ENCODE data around the gene PRUNE2. TPM values are rescaled to one million over a fixed set of nuclear protein-coding genes. Genes with fewer than 3 reads are reported as not detected.

The PRUNE2 gene
- total RNA-seq, 1 experiment from 2014 or later = 3.5 TPM

- Histone ChIP-seq H3K4me1 (no peaks in the 10 kb centered on the region), H3K36me3 (ENCODE audit: control insufficient read depth, insufficient read depth, low read length) (no peaks in the 10 kb centered on the region), H3K4me3 (ENCODE audit: low read depth, low read length) (no peak overlapping the region), H3K9me3 (no peaks in the 10 kb centered on the region), H3K27me3 (replicated peaks; ENCODE audit: control insufficient read depth, insufficient read depth, low read length) (no peaks in the 10 kb centered on the region)
- Mint-ChIP-seq H3K4me3 (ENCODE audit: unreplicated experiment) (no peak overlapping the region), H3K36me3 (ENCODE audit: insufficient read depth, unreplicated experiment) (no peaks in the 10 kb centered on the region), H3K4me1 (ENCODE audit: low read depth, unreplicated experiment) (no peaks in the 10 kb centered on the region), H3K9me3 (ENCODE audit: unreplicated experiment) (no peaks in the 10 kb centered on the region), H3K27me3 (ENCODE audit: insufficient read depth, unreplicated experiment) (no peaks in the 10 kb centered on the region), H3K27ac (ENCODE audit: unreplicated experiment) (no peak overlapping the region)
- no peak for DNase-seq
- intact Hi-C loops (cut with micrococcal nuclease; ENCODE audit: unreplicated experiment) = no loop called here
- ChIA-PET POLR2A (no interaction called here), CTCF (no interaction called here)
- TF ChIP-seq CTCF (IDR thresholded peaks at IDR 0.05; ENCODE audit: insufficient read depth in 1 of 2, low read depth in 1 of 2, low read length in 1 of 2, severe bottlenecking in 1 of 2, unreplicated experiment in 1 of 2) = no peak
- BruUV-seq (replicated peaks) = no TSS peak
These were observed 285.3 kb downstream of the PRUNE2 start for GRCh38 chr9:76620581-76620980.

GRCh38 chr9:76619640-76620039 lies 286.3 kb downstream of the PRUNE2 start:
- DNase-seq = no peak
- Histone ChIP-seq H3K4me3 (ENCODE audit: low read depth, low read length) (no peak overlapping the region), H3K4me1 (peaks cover 4% of the 10 kb centered on the region; the same call in 1 of the 2 replicates), H3K27me3 (replicated peaks; ENCODE audit: control insufficient read depth, insufficient read depth, low read length) (no peaks in the 10 kb centered on the region), H3K9me3 (no peaks in the 10 kb centered on the region), H3K36me3 (ENCODE audit: control insufficient read depth, insufficient read depth, low read length) (no peaks in the 10 kb centered on the region)
- intact Hi-C loops (cut with micrococcal nuclease; ENCODE audit: unreplicated experiment) = no loop called here
- Mint-ChIP-seq H3K4me3 (ENCODE audit: unreplicated experiment) (no peak overlapping the region), H3K36me3 (ENCODE audit: insufficient read depth, unreplicated experiment) (no peaks in the 10 kb centered on the region), H3K9me3 (ENCODE audit: unreplicated experiment) (no peaks in the 10 kb centered on the region), H3K27me3 (ENCODE audit: insufficient read depth, unreplicated experiment) (no peaks in the 10 kb centered on the region), H3K4me1 (ENCODE audit: low read depth, unreplicated experiment) (no peaks in the 10 kb centered on the region), H3K27ac (ENCODE audit: unreplicated experiment) (no peak overlapping the region)
- POLR2A ChIA-PET = no interaction called here
- BruUV-seq (replicated peaks) = no TSS peak
- CTCF ChIA-PET = no interaction called here
- TF ChIP-seq CTCF (IDR thresholded peaks at IDR 0.05; ENCODE audit: insufficient read depth in 1 of 2, low read depth in 1 of 2, low read length in 1 of 2, severe bottlenecking in 1 of 2, unreplicated experiment in 1 of 2) = no peak

- Mint-ChIP-seq H3K36me3 (ENCODE audit: insufficient read depth, unreplicated experiment) (no peaks in the 10 kb centered on the region), H3K27me3 (ENCODE audit: insufficient read depth, unreplicated experiment) (no peaks in the 10 kb centered on the region), H3K4me1 (ENCODE audit: low read depth, unreplicated experiment) (no peaks in the 10 kb centered on the region), H3K27ac (ENCODE audit: unreplicated experiment) (no peak overlapping the region), H3K9me3 (ENCODE audit: unreplicated experiment) (no peaks in the 10 kb centered on the region), H3K4me3 (ENCODE audit: unreplicated experiment) (no peak overlapping the region)
- H3K4me1 ChIP-seq = peaks cover 4% of the 10 kb centered on the region; the same call in 1 of the 2 replicates
- no peaks in the 10 kb centered on the region for H3K27me3 ChIP-seq (replicated peaks; ENCODE audit: control insufficient read depth, insufficient read depth, low read length)
- CTCF ChIA-PET = no interaction called here
- POLR2A ChIA-PET = no interaction called here
- DNase-seq = no peak
- intact Hi-C loops (cut with micrococcal nuclease; ENCODE audit: unreplicated experiment) = no loop called here
- no TSS peak for BruUV-seq (replicated peaks)
- H3K9me3 ChIP-seq = no peaks in the 10 kb centered on the region
- H3K36me3 ChIP-seq (ENCODE audit: control insufficient read depth, insufficient read depth, low read length) = no peaks in the 10 kb centered on the region
- TF ChIP-seq CTCF (IDR thresholded peaks at IDR 0.05; ENCODE audit: insufficient read depth in 1 of 2, low read depth in 1 of 2, low read length in 1 of 2, severe bottlenecking in 1 of 2, unreplicated experiment in 1 of 2) = no peak
- H3K4me3 ChIP-seq (ENCODE audit: low read depth, low read length) = no peak overlapping the region
These were observed 286.7 kb downstream of the PRUNE2 start for GRCh38 chr9:76619197-76619596.

Data from Caco-2 (cell line).